HG03565 (cell line): ENCODE results near the gene TBC1D4.
A peak's percentile ranks its signal among the peaks of the same experiment; 100 is the strongest.

Experiments used
- ATAC-seq: cut with Tn5 transposase; IDR thresholded peaks from one replicate; pipeline ENCODE4 v1.9.1; 2021; ENCODE audit warnings: mild to moderate bottlenecking, moderate library complexity; ENCODE audit not compliant: unreplicated experiment

The TBC1D4 gene

DNA sequence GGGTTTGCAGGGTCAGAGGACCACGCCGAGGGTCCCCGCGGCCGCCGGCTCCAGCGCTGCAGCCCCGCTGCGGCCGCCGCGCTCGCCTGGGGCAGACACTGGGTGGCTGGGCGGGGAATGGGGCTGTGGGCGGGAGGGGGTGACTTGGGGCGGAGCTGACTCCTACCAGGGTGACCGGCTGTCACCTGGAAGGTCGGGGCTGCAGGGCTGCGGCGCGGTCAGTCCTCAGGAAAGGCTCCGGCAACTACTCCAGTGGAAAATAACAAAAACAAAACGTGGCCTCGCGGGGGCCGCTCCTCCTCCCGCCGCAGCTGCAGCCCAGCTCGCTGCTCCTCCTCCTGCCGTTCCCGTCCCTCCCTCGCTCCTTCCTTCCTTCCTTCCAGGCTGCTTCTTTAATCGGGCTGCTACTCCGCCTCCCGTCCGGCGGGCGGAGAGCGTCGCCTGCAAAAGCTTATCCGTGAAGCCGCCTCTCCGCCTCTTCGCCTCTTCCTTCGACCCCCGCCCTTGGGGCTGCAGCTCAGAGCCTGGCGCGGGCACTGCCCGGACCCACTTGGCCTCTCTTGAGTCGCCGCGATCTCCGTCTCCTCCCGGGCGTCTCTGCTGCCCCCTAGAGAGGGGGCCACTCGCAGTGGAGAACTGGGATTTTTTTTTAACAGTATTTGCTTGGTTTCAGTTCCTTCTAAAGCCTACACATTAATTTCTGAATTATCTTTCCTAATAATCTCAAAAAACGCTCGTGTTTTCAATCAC, at the start of gene TBC1D4:
TSS of gene TBC1D4 (minus strand) at position 100 of the 750 bp plus-strand sequence. CDS start 402 bp downstream, outside the sequence.
- ATAC-seq = peak; percentile 69

GRCh38 chr13:75530549-75530961, 48.6 kb upstream of the TBC1D4 start:
- ATAC-seq = no peak

GRCh38 chr13:75521956-75522355, 40.0 kb upstream of the TBC1D4 start:
- no peak for ATAC-seq

DNA sequence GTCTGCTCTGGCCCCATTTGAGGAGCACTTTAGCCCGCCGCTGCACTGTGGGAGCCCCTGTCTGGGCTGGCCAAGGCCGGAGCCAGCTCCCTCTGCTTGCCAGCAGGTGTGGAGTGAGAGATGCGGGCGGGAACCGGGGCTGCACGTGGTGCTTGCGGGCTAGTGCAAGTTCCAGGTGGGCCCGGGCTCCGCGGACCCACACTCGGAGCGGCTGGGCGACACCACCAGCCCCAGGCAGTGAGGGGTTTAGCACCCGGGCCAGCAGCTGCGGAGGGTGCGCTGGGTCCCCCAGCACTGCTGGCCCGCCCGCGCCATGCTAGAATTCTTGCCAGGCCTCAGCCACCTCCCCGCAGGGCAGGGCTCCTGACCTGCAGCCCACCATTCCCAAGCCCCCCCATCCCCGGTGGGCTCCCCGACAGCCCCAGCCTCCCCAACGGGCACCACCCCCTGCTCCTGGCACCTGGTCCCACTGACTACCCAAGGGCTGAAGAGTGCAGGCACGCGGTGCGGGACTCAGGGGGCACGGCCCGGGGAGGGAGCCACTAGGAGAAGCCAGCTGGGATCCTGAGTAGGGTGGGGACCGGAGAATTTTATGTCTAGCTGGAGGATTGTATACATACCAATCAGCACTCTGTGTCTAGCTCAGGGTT, 36.6 kb upstream of the TBC1D4 start:
- ATAC-seq = no peak

- ATAC-seq = peak; percentile 26
These were observed 32.4 kb upstream of the TBC1D4 start for GRCh38 chr13:75514080-75514995.

DNA sequence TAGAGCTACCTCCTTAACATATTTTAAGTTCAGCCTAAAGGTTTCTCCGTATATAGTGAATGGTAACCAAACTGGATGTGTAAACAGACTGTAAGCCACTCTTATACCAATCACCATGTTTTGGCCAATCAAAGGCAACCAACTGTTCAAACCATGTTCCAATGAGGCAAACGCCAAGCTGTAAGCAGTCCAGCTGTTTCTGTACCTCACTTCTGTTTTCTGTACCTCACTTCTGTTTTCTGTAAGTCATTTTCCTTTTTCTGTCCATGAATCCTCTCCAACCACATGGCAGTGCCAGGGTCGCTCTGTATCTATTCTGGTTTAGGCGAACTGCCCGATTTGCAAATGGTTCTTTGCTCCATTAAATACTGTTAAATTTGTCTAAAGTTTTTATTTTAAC, 31.3 kb upstream of the TBC1D4 start:
- ATAC-seq = no peak

- peak; percentile 88 for ATAC-seq
These were observed 30.3 kb upstream of the TBC1D4 start for GRCh38 chr13:75512253-75512652.

DNA sequence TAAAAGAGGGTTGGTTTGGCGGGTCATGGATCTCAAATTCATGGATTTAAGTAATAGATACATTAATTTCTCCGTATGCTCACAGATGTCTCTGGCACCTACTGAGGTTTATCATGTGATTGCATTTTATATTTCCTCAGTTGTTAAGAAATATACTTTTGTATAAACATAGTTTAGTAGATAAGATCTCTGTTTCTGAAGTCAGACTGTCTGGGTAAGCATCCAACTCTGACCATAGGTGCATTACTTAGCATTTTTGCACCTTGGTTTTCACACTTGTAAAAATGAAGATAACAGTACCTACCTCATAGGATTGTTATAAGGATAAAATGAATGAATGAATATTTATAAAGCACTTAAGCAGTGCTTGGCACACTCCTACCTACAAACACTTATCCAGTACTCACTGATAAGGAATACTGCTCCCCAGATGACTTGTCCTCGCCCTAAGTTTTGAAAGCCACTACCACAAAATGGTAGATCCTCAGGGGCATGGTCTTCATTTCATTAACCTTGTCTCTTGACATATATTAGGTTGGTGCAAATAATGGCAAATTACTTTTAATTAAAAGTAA, 29.2 kb upstream of the TBC1D4 start:
- no peak for ATAC-seq

DNA sequence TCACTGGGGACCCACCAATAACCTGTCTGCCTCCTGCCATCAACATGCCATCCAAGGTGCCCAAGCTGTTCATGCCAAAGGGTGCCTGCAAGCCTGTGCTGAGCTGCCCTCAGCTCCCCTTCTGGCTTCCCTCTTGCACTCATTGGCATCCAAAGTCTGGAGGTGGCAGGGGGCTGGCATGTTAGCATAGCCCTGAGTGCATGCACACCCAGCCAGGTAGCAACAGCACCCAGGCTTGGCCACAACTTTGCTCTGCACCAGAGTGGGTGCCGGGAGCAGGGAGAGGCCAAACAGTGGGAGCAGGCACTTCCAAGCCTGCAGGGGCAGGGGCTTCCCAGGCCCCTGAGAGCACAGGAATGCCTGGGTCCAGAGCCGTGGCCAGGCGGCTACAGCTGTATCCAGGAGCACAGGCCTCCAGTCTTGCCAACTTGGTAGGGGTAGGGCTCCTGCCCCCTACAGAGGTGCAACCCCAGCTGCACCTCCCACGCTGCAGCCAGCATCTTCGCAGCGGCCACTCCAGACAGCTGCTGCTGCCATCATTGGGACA, 26.1 kb upstream of the TBC1D4 start:
- no peak for ATAC-seq

DNA sequence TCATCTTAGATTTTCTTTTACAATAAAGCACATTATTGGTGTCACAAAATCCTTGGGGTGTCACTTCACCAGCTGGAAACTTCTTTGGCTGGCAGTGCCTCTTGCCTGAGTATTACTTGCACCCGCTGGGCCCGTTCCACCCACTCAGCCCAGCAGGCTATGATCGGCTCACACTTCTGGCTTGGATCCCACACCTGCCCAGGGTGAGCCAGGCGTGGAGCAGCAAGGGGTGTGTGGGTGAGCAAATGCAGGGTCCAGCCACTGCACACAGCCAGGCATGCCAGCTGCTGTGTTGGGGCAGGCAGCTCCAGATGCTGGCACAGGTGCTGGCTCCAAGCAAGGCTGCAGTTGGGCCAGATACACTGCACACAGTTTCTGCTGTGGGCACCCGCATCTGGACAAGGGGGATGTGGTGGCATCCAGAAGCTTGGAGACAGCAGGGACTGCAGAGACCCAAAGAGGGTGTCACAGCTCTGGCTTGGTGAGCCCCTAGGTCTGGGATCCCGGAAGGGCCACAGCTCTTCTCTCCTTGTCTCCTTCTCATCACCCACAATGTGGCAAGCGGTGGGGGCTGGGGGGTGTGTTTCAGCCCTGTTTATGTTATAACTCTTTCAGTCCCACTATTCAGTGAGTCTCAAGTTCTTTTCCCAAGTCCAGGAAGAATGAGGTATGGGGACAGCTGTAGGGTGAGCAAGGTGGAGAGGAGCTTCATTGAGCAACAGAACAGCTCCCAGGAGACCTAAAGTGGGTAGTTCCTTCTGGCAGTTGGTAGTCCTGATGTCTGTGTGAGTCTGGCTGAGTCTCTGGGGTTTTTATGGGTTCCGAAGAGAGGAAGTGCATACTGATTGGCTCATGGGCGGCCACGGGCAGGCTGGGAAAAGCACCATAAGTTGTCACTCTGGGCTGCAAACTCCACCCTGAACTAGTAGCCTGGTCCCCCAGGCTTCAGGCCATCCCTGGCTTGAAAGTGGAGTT, 25.3 kb upstream of the TBC1D4 start:
- ATAC-seq = no peak

DNA sequence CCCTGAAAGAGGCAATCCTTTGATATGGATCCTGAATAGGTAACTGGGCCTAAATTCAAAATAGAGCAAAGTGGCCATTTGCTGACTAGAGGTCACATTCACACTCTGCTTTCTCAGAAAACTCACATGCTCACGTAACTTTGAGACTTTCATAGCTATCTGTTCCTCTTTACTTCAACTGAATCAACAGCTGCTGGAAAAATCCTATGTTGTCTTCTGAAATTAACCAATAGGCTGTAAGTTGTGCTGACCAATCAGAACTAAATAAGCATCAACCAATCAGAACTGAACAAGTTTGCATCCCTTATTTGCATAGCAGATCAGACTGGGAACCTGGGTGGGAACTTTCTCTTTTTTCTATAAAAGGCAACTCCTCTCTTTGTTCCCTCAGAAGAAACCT, 24.0 kb upstream of the TBC1D4 start:
- no peak for ATAC-seq

DNA sequence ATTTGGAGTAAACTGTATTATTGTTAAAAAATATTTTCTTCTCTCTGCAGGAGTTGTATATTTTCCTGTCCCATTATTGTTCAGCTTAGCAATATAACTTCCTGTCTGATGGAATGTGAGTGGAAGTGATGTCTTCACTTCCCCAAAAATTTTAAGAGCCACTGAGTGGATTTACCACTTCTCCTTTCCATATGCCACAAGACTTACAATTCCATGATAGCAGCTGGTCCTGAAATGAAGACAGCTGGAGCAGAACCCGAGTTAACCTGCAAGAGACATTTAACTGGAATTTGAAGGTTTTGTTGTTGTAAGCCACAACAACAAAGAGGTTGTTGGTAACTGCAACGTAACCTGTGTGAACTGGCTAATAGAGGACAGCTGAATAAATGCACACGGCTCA, 23.4 kb upstream of the TBC1D4 start:
- no peak for ATAC-seq

GRCh38 chr13:75495938-75496337, 14.0 kb upstream of the TBC1D4 start:
- ATAC-seq = no peak

GRCh38 chr13:75494491-75494890, 12.5 kb upstream of the TBC1D4 start:
- ATAC-seq = no peak

DNA sequence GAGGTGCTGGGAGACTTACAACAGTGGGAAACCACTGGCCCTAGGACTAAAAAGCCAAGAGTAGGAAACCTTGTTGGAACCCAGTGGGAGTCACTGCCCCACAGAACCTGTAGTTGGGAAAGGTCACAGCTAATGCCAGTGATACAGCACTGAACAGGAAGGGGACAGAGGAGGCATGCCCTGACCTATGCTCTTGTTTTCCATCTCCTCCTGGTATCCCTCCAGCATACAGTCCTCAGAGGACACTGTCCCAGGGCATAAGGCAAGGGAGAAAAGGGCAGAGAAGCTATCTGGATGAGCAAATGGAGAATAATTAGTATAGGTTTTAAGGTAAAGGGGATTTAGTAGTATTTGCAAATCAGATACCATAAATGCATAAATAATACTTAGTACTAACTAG, 11.2 kb upstream of the TBC1D4 start:
- no peak for ATAC-seq

- no peak for ATAC-seq
These were observed 10.4 kb upstream of the TBC1D4 start for GRCh38 chr13:75492389-75492788.

DNA sequence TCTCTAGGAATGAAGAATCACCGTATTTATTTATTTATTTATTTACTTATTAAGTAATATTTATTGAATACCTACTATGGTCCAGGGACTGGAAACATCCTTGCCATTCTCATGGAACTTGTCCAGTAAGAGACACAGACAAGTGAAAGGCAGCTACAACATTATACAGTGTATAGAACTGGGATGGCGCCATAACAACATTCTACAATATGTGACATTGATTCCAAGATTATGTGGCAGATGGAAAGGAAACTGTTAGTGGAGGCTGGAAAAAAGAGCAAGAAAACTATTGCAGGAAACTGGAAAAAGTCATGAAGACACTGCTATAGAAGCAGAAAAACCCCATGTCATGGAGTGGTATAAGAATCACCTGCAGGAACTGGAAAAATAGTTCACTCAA, 9.4 kb upstream of the TBC1D4 start:
- ATAC-seq = no peak

DNA sequence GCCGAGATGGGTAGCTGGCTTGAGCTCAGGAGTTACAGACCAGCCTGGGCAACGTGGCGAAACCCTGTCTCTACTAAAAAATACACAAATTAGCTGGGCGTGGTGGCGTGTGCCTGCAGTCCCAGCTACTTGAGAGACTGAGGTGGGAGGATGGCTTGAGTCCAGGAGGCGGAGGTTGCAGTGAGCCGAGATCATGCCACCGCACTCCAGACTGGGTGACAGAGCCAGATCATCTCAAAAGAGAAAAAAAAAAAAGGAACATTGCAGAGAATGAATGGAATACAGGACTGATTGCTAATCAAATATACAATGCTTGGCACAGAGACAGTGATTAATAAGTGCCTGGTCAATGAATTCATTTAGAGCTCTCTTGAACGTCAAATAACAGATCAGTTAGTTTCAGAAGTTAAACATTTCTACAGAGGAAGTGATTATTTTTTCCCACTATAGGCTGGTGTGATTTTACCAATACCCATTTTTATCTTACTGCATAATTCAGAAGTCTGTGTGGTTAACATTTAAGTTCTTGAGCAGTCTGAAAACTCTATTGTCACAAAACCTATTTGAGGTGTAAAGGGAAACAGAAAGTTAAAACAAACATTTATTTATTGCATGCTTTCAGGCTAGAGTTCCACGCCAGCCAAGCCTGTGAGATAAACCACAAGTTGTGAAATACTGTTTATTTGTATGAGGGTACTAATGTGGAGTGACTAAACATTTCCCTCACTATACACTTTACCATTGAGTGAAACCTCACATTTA, 7.7 kb upstream of the TBC1D4 start:
- peak; percentile 86 for ATAC-seq
